GM12878 (cell line): ENCODE measurements around the gene KCNAB2. TPM values are rescaled to one million over a fixed set of nuclear protein-coding genes. Genes with fewer than 3 reads are reported as not detected.

Source experiments
- ATAC-seq: fragments of 200-7000 bp; cut with Tn5 transposase; 3 replicates; pipeline ENCODE4 v1.9.1; 2020; ENCODE audit warnings: mild to moderate bottlenecking, moderate library complexity
- BruUV-seq: library from RNA; stranded (reverse); fragments of 400-500 nt; replicated peaks from 2 replicates; lab custom pipeline; 2021; lab: Mats Ljungman, UMichigan
- CTCF ChIA-PET: fragments of 300-600 bp; sonication (Branson Sonifier 250); formaldehyde crosslinking; extraction: SDS; loops from one replicate; lab custom pipeline; 2021; ENCODE audit warnings: inconsistent platforms; lab: Yijun Ruan, JAX
- POLR2A ChIA-PET: fragments of 350-600 bp; formaldehyde crosslinking; extraction: SDS; loops from one replicate; lab custom pipeline; 2021; ENCODE audit warnings: inconsistent platforms; lab: Charles Lee
- RAD21 ChIA-PET: fragments of 300-600 bp; sonication (Branson Sonifier 250); formaldehyde crosslinking; loops from one replicate; lab custom pipeline; 2023; ENCODE audit warnings: antibody characterized with exemption; ENCODE audit not compliant: unreplicated experiment; lab: Charles Lee
- SMC1A ChIA-PET: fragments of 300-600 bp; sonication (Branson Sonifier 250); formaldehyde crosslinking; loops from one replicate; lab custom pipeline; 2023; ENCODE audit not compliant: unreplicated experiment, uncharacterized antibody; lab: Charles Lee
- DNase-seq: peaks from one replicate; pipeline ENCODE4 v3.0.0-alpha.2; 2011; ENCODE audit warnings: low read depth, low spot score
- FAIRE-seq: peaks from 3 replicates; lab custom pipeline; 2011; peaks lifted over from hg19 to GRCh38; lab: Jason Lieb, UNC
- H2AFZ ChIP-seq: 2 replicates; pipeline ENCODE4 v1.6.0; 2011; ENCODE audit warnings: low read depth, low read length, control low read depth; ENCODE audit not compliant: control insufficient read depth
- H3K27ac ChIP-seq: 2 replicates; pipeline ENCODE4 v1.5.1; 2011; ENCODE audit warnings: control low read depth; ENCODE audit not compliant: control insufficient read depth, insufficient read depth
- H3K27me3 ChIP-seq, 2 experiments: replicated peaks in 1 of 2; 2 replicates each; pipeline versions ENCODE4 v1.6.0 to v1.6.1; 2011; ENCODE audit warnings: low read length in 1 of 2; ENCODE audit not compliant: control insufficient read depth in 2 of 2, insufficient read depth in 2 of 2
- H3K36me3 ChIP-seq, 2 experiments: 2 replicates each; pipeline ENCODE4 v1.5.1; 2011; ENCODE audit warnings: low read length in 1 of 2; ENCODE audit not compliant: control insufficient read depth in 2 of 2, insufficient read depth in 2 of 2
- H3K4me1 ChIP-seq: 2 replicates; pipeline ENCODE4 v1.6.1; 2011; ENCODE audit warnings: mild to moderate bottlenecking, low read length, moderate library complexity, mixed read lengths; ENCODE audit not compliant: control insufficient read depth, insufficient read depth
- H3K4me2 ChIP-seq: 2 replicates; pipeline ENCODE4 v1.6.0; 2011; ENCODE audit warnings: control low read depth; ENCODE audit not compliant: control insufficient read depth, insufficient read depth
- H3K4me3 ChIP-seq: fragments of 200-600 bp; sonication (generic); 2 replicates; pipeline ENCODE4 v1.5.1; 2016
- H3K79me2 ChIP-seq: 2 replicates; pipeline ENCODE4 v1.6.0; 2011; ENCODE audit warnings: low read length; ENCODE audit not compliant: control insufficient read depth, insufficient read depth
- H3K9ac ChIP-seq: 2 replicates; pipeline ENCODE4 v1.8.0; 2011; ENCODE audit warnings: low read length, control low read depth, mixed read lengths; ENCODE audit not compliant: control insufficient read depth, insufficient read depth
- H3K9me3 ChIP-seq: replicated peaks from 3 replicates; pipeline ENCODE4 v1.5.1; 2011; ENCODE audit warnings: mild to moderate bottlenecking, low read length; ENCODE audit not compliant: control insufficient read depth, insufficient read depth
- H4K20me1 ChIP-seq: 2 replicates; pipeline ENCODE4 v1.6.0; 2011; ENCODE audit not compliant: control insufficient read depth, insufficient read depth
- CEBPB ChIP-seq, 2 experiments: fragments of 150-350 bp in 1 of 2; IDR thresholded peaks; 2 replicates each; pipeline ENCODE4 v1.6.1; 2012 to 2014; ENCODE audit warnings: low read depth in 2 of 2, low read length in 2 of 2, borderline replicate concordance in 1 of 2, inconsistent platforms in 1 of 2
- EGR1 ChIP-seq, 2 experiments: IDR thresholded peaks; 1 replicate in 1 of 2; 2 replicates in 1 of 2; pipeline ENCODE4 v1.6.1; 2011 to 2012; ENCODE audit warnings: low read depth in 2 of 2, low read length in 2 of 2, borderline replicate concordance in 1 of 2, mild to moderate bottlenecking in 1 of 2, moderate library complexity in 1 of 2
- IKZF1 ChIP-seq: fragments of 450-650 bp; conservative IDR thresholded peaks from 2 replicates; pipeline ENCODE4 v1.6.1; 2017; ENCODE audit warnings: antibody characterized with exemption, mild to moderate bottlenecking
- MEF2B ChIP-seq: fragments of 450-650 bp; IDR thresholded peaks from 2 replicates; pipeline ENCODE4 v1.6.1; 2018; ENCODE audit warnings: mild to moderate bottlenecking, moderate library complexity; ENCODE audit not compliant: partially characterized antibody, poor library complexity, severe bottlenecking
- NFIC ChIP-seq: IDR thresholded peaks from 2 replicates; pipeline ENCODE4 v1.6.1; 2012; ENCODE audit warnings: low read depth, mild to moderate bottlenecking, inconsistent platforms, low read length, moderate library complexity
- NFXL1 ChIP-seq: fragments of 450-650 bp; IDR thresholded peaks from 2 replicates; pipeline ENCODE4 v1.6.1; 2017; ENCODE audit warnings: antibody characterized with exemption, mild to moderate bottlenecking, borderline replicate concordance
- ZZZ3 ChIP-seq: IDR thresholded peaks from 2 replicates; pipeline ENCODE4 v1.6.1; 2011; ENCODE audit warnings: low read depth; ENCODE audit not compliant: control insufficient read depth, insufficient read length
- WGBS: methylation state at CpG from one replicate; pipeline ENCODE4 v1.1.6; 2016; ENCODE audit warnings: low lambda C conversion rate; ENCODE audit not compliant: insufficient replicate concordance, insufficient coverage; ENCODE audit errors: missing lambda C conversion rate; 5-methylcytosine and 5-hydroxymethylcytosine counted together
- in situ Hi-C: fragments of 300-500 bp; cut with MboI; formaldehyde crosslinking; loops from 9 replicates; pipeline ENCODE4 v1.14.3; 2018; ENCODE audit warnings: mixed read lengths
- intact Hi-C: fragments of 100-400 bp; cut with micrococcal nuclease; formaldehyde crosslinking; loops from one replicate; pipeline ENCODE4 v1.14.2; 2022; ENCODE audit not compliant: unreplicated experiment
- polyA plus RNA-seq, 11 experiments: library from polyadenylated mRNA; depleted of rRNA in 4 of 11; unstranded in 6 of 11; stranded (reverse) in 5 of 11; fragments of >200 nt; fragmentation: Nextera tagmentation in 4 of 11; fragmentation: Illumina TruSeq in 1 of 11; extraction: Ambion mirVana in 4 of 11; extraction: Trizol in 1 of 11; gene quantifications; 1 replicate in 1 of 11; 2 replicates in 10 of 11; pipeline versions ENCODE4 v1.2.1 to v1.2.3, GENCODE V29; 2011 to 2016; ENCODE audit warnings: inconsistent platforms in 2 of 11, missing spikeins in 2 of 11, low read depth in 1 of 11
- total RNA-seq, 4 experiments: library from RNA; depleted of rRNA in 3 of 4; stranded (reverse); fragments of >200 nt in 3 of 4; fragmentation: Illumina TruSeq in 1 of 4; extraction: Trizol in 1 of 4; gene quantifications; 2 replicates each; pipeline versions ENCODE4 v1.2.1 to v1.2.3, GENCODE V29; 2013 to 2021

The KCNAB2 gene
- total and polyA plus RNA-seq, 10 of the 15 experiments (the other 5 are each of a cell fraction or from before 2014, with no cell fraction given): 2.9 to 123 (median 62.4) TPM

DNA sequence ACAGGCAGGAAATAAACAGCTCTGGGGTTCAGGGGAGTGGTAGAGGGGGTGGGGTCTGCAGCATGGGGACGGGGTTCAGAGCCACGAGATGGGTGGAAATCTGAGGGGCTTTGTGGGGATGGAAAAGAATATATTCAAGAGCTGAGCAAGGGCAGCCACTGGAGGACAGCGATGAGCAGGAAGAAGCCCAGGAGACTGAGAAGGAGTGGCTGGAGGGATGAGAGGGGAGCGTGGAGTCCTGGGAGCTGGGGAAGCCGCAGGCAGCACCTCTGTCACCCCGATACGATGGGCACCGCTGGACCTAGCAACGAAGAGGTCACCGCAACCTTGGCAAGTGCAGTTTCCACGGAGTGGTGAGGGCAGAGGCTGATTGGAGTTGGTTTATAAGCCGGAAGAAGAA lies 10.0 kb upstream of the KCNAB2 start:
- peaks cover 3 to 32% of the 10 kb centered on the region in 2 experiments for H3K36me3 ChIP-seq
- DNase-seq (no peak), ATAC-seq (no peak), FAIRE-seq (no peak)
- peaks cover 7% of the 10 kb centered on the region for H3K4me1 ChIP-seq
- no peak overlapping the region for H3K4me2 ChIP-seq
- CTCF ChIA-PET: no interaction called here
- H3K27me3 ChIP-seq: no peaks in the 10 kb centered on the region
- no TSS peak for BruUV-seq
- H2AFZ ChIP-seq: no peak overlapping the region
- in situ Hi-C loops: no loop called here
- RAD21 ChIA-PET: no interaction called here
- peaks cover 11% of the 10 kb centered on the region for H4K20me1 ChIP-seq
- no peak overlapping the region for H3K4me3 ChIP-seq
- peaks cover 42% of the 10 kb centered on the region for H3K79me2 ChIP-seq
- no peaks in the 10 kb centered on the region for H3K9me3 ChIP-seq
- TF ChIP-seq NFXL1 (no peak), NFIC (no peak), EGR1 (IDR thresholded peaks at IDR 0.05; ENCODE audit: borderline replicate concordance in 1 of 2, low read depth in 2 of 2, low read length in 2 of 2) (no peak), ZZZ3 (no peak)
- TF ChIP-seq, all 136 proteins: peak for 0
- Histone ChIP-seq H3K27ac (no peak overlapping the region), H3K9ac (no peak overlapping the region)
- WGBS: 96% methylated on average over 12 of the region's 12 CpGs
- ChIA-PET POLR2A (no interaction called here), SMC1A (no interaction called here)
- intact Hi-C loops: no loop called here

DNA sequence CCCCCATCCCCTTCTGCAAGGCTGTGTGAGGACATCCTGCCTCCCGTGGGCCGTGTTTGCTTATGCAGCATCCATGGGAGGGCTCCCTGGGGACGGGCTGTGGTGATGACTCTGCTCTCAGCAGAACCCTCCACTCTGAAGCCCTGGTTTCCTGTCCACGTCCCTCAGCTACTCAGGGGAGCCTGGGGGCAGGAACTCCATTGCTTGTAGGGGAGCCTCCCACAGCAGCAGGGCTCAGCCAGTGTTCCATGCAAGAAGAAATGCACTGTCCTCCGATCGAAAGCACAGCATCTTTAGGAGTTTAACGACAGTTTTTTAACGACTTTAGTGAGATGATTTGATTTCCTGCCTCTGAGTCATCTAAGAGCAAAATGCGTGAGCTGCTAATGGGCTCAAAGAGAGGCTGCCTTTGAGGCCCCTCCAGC lies 8.3 kb upstream of the KCNAB2 start:
- WGBS: 9% methylated on average over 9 of the region's 9 CpGs
- ChIA-PET POLR2A (no interaction called here), SMC1A (no interaction called here), RAD21 (no interaction called here), CTCF (interaction anchor here (0.9 to 1.6 kb wide), 3 partner anchors 13 to 167 kb away, joined by 3 to 5 read pairs (median 5); no protein-coding TSS in a partner anchor)
- H3K36me3 ChIP-seq: peaks cover 9 to 41% of the 10 kb centered on the region in 2 experiments
- H3K9me3 ChIP-seq: no peaks in the 10 kb centered on the region
- in situ Hi-C loops (no loop called here), intact Hi-C loops (no loop called here)
- DNase-seq (no peak), ATAC-seq (peak; percentile 82), FAIRE-seq (no peak)
- no peak overlapping the region for H3K4me3 ChIP-seq
- no TSS peak for BruUV-seq
- H2AFZ ChIP-seq: no peak overlapping the region
- peaks cover 11% of the 10 kb centered on the region for H4K20me1 ChIP-seq
- H3K27ac ChIP-seq: no peak overlapping the region
- no peaks in the 10 kb centered on the region for H3K27me3 ChIP-seq
- TF ChIP-seq IKZF1: peak; percentile 43; the same call in 1 of the 2 replicates
- TF ChIP-seq CEBPB (IDR thresholded peaks at IDR 0.05; ENCODE audit: borderline replicate concordance in 1 of 2, low read depth in 2 of 2, low read length in 2 of 2): no peak
- TF ChIP-seq MEF2B: peak; percentile 82
- H3K4me1 ChIP-seq: peaks cover 7% of the 10 kb centered on the region
- H3K9ac ChIP-seq: no peak overlapping the region
- peaks cover 28% of the 10 kb centered on the region for H3K79me2 ChIP-seq
- H3K4me2 ChIP-seq: no peak overlapping the region; the same call in 1 of the 2 replicates
